Activated T-cell treated with anti-CD3 and anti-CD28 coated beads, Interleukin-2, amount 50 U/mL, for 24 hours (primary cell): Measurements from ENCODE around the gene POLR2J2.
"Not testable (repeated sequence)": the region's sequence is repeated elsewhere in the genome, so short reads cannot be mapped to it uniquely, and the experiment has no call there.

Experiments used
- DNase-seq: peaks from one replicate; pipeline ENCODE4 v3.0.0-alpha.2; 2020
- H3K27ac Mint-ChIP-seq: 2 replicates; pipeline ENCODE4 v1.8.0; 2020; ENCODE audit warnings: mild to moderate bottlenecking, mixed read lengths
- H3K27me3 Mint-ChIP-seq: 2 replicates; pipeline ENCODE4 v1.8.0; 2020; ENCODE audit warnings: mixed read lengths
- H3K36me3 Mint-ChIP-seq: 2 replicates; pipeline ENCODE4 v1.8.0; 2020; ENCODE audit warnings: low read depth, mixed read lengths
- H3K4me1 Mint-ChIP-seq: 2 replicates; pipeline ENCODE4 v1.8.0; 2020; ENCODE audit warnings: low read depth, mixed read lengths
- H3K4me3 Mint-ChIP-seq: 2 replicates; pipeline ENCODE4 v1.8.0; 2020; ENCODE audit warnings: mild to moderate bottlenecking, moderate library complexity, mixed read lengths
- H3K9me3 Mint-ChIP-seq: 2 replicates; pipeline ENCODE4 v1.8.0; 2020; ENCODE audit warnings: mixed read lengths

POLR2J2 gene

DNA sequence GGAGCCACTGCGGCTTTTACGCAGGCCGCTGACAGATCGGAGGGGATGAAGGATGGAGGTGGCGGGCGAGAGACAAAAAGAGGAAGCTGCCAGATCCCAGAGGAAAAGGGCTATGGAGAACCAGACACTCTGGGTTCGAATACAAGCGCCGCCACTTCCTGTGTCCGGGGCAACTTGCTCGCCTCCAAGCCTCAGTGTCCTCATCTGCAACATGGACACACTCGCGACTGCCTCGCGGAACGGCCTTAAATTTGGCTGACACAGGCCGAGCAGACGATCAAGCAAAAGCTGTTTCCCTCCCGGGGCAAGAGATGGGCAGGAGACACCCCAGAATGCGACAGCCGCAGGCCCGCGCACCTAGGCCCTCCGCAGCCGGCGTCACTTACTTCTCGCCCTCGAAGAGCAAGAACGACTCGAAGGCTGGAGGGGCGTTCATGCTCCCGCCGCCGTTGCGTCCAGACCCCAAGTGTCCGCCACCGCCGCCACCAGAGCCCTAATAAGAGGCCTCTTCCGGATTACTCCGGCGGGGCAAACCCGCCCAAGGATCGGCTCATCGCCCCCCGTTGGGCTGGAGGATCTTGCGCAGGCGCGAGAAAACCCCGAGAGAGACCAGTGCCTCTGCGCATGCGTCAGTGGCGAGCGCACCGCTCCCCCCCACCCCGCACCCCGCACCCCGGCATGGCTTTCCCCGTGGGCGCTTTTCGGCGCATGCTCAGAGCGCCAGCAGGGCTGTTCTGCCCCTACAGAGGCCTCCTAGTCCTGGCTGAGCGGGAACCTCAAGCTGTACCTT is at the start of gene POLR2J2:
TSS of gene POLR2J2 (minus strand) at position 498 of the 790 bp plus-strand sequence. CDS start at position 436, 62 bp downstream.
- H3K4me3 Mint-ChIP-seq, DNase-seq, H3K36me3 Mint-ChIP-seq, H3K27ac Mint-ChIP-seq, H3K27me3 Mint-ChIP-seq, H3K4me1 Mint-ChIP-seq, H3K9me3 Mint-ChIP-seq: not testable (repeated sequence)

DNA sequence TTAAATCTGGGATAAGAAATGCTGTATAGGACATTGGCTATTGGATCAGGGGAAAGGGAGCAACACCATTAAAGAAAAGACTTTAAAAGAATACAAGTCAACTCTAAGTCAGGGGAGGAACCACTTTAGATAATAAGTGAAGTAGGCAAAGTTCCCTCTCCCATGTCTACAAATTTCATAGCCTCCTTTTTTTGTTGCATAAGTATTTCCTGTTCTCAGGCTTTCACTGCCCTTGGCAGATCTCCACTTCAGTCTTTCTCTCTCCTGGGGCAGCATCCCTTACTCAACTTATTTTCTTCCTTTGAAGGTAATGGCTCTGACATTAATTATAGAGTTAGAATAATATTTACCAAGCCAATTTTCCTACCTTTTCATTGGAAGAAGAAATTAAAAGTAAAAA is 47.0 kb upstream of the POLR2J2 start:
- H3K9me3 Mint-ChIP-seq, H3K36me3 Mint-ChIP-seq, H3K4me3 Mint-ChIP-seq, DNase-seq, H3K27ac Mint-ChIP-seq: not testable (repeated sequence)
- Mint-ChIP-seq H3K27me3 (peaks cover 11% of the 10 kb centered on the region), H3K4me1 (peaks cover 13% of the 10 kb centered on the region)

DNA sequence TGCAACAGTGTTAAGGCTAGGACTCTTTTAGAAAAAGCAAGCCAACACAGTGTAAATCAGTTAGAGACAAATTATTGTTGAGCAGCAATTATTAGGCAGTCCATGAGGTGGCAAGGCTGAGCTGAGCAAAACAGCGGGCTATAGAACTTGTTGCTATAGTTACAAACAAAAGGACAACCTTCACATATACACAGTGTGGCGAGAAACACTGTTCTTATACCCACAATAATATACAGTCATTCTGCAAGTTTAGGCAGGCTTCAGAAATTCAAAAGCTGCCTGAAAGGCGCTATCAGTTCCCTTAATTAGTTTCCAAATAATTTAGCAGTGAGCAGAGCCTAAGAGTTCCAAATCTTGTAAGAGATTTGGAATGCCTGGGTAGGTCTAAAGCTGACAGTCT is 44.3 kb upstream of the POLR2J2 start:
- peaks cover 26% of the 10 kb centered on the region for H3K4me1 Mint-ChIP-seq
- H3K27me3 Mint-ChIP-seq, H3K4me3 Mint-ChIP-seq, H3K36me3 Mint-ChIP-seq, DNase-seq, H3K9me3 Mint-ChIP-seq, H3K27ac Mint-ChIP-seq: not testable (repeated sequence)

DNA sequence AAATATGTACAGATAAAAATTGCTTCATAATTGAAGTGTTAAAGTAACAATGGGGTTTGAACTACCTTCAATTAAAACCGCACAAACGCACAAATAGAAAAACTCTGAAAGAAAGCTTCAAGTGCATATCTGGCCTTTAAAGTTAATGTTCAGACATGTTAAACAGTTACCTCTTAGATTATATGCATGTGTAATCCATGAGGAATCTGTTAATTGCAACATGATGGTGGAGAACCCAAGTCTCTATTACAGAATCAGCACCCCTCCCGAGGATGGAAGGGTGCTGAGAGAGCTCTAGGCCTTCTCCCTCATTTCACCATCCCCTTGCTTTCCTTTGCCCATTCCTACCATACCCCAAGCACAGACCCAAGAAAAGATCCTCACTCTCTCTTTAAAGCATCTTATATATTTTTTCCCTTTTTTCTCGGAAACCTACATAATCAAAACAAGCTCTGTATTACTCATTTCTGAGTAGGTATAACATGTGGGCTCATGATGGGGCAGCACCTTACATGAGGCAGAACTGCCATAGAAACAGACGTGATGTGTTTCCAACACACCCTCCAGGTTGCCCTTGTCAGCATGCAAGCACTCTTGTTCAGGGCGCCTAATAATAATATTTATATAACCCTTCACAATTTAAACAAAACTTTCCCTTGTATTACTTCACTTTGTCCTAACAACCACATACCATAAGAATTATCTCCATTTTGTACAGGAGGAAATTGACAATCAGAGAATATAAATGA is 43.5 kb upstream of the POLR2J2 start:
- not testable (repeated sequence) for H3K36me3 Mint-ChIP-seq, DNase-seq, H3K9me3 Mint-ChIP-seq, H3K27me3 Mint-ChIP-seq, H3K4me3 Mint-ChIP-seq
- peak overlapping the region; percentile 76 for H3K27ac Mint-ChIP-seq
- H3K4me1 Mint-ChIP-seq, result peaks cover 26% of the 10 kb centered on the region

DNA sequence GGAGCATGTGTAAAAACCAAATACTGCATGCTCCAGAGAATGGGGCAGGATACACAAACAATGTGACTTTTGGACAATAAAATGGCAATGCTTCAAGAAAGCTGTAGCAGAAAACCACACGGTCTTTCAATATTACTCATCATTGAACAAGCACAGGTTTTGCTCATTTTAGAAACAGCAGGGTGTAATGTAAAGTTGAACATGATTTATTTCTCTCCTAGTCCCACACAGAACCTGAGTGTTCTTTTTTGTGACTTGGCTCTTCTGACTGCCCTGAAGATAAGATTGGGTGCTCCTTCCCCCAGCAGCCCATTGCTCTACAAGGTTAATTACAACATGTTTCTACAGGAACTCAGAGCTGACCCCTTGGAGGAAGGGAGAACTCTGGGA is 42.2 kb upstream of the POLR2J2 start:
- not testable (repeated sequence) for DNase-seq, H3K27me3 Mint-ChIP-seq, H3K36me3 Mint-ChIP-seq, H3K9me3 Mint-ChIP-seq
- Mint-ChIP-seq H3K4me3 (peak overlapping the region; percentile 54), H3K4me1 (peaks cover 26% of the 10 kb centered on the region), H3K27ac (peak overlapping the region; percentile 92)

DNA sequence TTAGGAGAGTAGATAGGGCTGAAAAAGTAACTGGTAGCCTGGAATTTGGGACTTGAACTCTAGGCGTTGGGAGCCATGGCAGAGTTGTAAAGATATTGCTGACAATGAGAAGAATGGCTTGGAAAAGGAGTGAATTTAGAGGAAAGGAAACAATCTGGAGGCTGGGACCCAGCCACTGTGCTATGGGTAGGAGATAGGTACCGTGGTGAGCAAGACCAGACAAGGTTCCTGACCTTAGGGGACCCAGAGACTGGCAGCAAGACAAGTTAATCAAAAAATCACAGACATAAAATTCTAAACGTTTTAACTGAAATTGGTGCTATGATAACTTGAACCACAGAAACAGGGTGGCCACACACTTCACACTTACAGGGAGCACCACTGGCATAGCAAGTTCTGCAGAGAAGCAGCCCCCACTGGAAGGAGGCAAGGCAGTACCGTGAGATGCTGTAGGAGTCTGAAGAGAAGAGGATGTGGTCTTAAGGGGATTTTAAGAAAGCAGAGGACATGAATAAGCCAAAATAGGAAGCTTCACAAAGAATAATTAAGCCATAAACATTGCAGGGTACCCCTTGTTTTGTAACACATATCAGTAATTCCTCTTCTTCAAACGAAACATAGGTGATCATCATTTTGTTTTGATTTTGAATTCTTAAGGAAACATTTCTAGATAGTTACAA is 41.7 kb upstream of the POLR2J2 start:
- peak overlapping the region; percentile 54 for H3K4me3 Mint-ChIP-seq
- DNase-seq, H3K9me3 Mint-ChIP-seq: not testable (repeated sequence)

DNA sequence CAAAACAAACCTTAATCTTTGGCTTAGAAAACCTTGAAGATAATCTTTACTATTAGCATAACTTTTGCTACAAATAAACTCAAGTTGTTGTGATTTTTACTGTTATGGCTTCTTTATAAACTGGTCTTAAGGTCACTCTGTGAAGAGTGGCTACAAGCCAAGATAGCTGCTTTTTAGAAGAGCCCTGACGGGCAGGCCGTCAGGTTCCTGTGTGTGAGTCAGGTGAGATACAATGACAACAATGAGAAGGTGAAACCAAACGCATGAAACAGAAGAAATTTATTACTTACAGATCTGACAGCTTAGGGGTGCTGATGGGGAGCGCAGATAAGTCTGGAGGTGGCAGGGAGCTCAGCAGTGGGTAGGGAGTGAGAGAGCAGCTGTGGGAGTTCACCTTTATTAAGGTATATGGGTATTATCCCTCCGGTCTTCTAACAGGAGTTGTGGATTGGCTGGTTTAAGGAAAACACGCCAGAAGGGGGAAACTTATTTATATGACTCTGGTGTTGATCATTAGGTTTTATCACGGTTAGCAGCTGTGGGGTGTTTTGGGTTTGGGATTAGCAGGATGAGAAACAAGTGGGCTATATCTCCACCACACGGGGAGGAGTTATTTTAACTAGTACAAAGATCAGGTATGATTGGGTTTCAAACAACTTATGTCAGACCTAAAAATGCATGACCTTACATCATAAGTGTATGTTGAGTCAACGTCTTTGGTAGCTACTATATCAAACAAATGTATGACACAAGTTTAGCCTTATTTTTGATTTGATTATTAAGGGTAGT is 27.7 kb upstream of the POLR2J2 start:
- H3K27ac Mint-ChIP-seq, H3K36me3 Mint-ChIP-seq, H3K9me3 Mint-ChIP-seq, DNase-seq, H3K4me1 Mint-ChIP-seq, H3K4me3 Mint-ChIP-seq: not testable (repeated sequence)
- peaks cover 16% of the 10 kb centered on the region for H3K27me3 Mint-ChIP-seq

More for the DNA sequence above, 41.7 kb upstream of the POLR2J2 start:
- H3K27me3 Mint-ChIP-seq, H3K36me3 Mint-ChIP-seq: not testable (repeated sequence)
- Mint-ChIP-seq H3K27ac (peak overlapping the region; percentile 92), H3K4me1 (peaks cover 26% of the 10 kb centered on the region)

DNA sequence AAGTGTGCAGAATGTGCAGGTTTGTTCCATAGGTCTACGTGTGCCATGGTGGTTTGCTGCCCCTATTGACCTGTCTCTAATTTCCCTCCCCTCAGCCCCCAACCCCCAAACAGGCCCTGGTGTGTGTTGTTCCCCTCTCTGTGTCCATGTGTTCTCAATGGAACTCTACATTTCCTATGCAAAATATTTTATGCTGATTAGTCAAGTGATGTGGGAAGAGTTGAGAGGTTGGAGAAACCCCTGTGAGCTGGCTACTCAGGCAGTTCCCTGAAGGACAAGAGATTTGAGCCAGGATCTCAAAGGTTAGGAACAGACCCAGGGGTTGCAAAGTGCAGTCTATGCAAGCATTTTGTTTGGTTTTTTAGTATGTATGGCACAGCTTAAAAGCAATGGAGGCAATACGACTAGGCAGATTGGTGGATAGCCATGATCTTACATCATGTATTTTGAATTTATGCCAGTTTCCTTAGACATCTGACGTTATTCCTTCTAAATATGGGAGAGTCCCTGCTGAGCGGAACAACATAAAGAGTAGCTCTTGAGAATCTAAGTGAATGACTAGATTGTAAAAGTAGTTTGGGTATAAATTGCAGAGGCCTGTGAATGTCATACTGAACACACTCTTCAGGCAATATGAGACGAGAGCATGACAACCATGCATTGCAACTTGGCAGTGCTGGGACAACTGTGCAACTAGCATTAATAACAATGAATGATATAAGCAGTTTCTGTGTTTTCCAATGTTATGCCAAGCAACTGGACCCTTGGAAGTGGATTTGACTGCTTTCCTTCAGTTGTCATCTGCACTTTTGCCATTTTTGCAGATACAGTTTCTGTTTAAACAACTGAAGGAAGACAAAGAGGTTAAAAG is 26.4 kb upstream of the POLR2J2 start:
- not testable (repeated sequence) for H3K27ac Mint-ChIP-seq, H3K4me1 Mint-ChIP-seq, H3K9me3 Mint-ChIP-seq, H3K36me3 Mint-ChIP-seq, DNase-seq, H3K4me3 Mint-ChIP-seq
- peaks cover 16% of the 10 kb centered on the region for H3K27me3 Mint-ChIP-seq

DNA sequence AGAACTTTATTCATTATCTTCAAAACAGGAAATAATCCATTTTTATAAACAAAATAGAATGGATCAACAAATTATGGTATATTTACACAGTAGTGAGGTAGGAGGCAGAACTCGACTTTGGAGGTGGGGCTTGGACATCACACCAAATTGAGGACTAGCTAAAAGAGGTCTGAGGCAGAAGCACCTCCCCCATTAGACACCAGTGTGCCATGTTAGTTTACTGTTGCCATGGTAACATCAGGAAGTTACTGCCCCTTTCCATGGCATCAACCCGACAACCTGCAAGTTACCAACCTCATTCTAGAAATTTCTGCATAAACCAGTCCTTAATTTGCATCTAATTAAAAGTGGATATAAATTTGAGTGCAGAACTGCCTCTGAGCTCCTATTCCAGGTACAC is 24.5 kb upstream of the POLR2J2 start:
- not testable (repeated sequence) for H3K4me3 Mint-ChIP-seq, H3K9me3 Mint-ChIP-seq, DNase-seq, H3K4me1 Mint-ChIP-seq, H3K27ac Mint-ChIP-seq, H3K36me3 Mint-ChIP-seq
- H3K27me3 Mint-ChIP-seq, result peaks cover 14% of the 10 kb centered on the region

DNA sequence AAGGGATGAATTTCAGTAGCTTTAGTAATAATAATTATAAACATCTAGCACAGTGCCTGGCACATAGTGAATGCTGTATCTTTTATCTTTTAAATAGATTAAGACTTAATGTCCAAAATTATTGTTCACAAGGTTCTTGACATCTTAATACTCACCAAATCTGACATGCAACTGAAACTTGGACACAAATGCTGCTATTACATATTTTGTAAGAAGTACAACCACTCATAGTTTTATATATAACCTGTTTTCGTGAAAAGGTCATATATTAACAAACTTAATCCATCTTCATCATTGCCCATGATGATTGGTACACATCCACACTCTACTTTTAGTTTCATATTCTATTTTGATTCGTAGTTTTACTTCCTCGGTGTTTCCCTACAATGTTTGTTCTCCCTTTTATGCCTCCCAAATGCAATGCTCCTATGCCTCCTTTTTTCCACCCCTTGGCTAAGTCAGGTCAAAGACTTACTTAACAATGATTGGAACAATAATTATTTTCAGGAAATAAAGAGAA is 23.6 kb upstream of the POLR2J2 start:
- H3K4me3 Mint-ChIP-seq, H3K27ac Mint-ChIP-seq, H3K36me3 Mint-ChIP-seq, H3K9me3 Mint-ChIP-seq, DNase-seq, H3K4me1 Mint-ChIP-seq: not testable (repeated sequence)
- H3K27me3 Mint-ChIP-seq, result peaks cover 10% of the 10 kb centered on the region

DNA sequence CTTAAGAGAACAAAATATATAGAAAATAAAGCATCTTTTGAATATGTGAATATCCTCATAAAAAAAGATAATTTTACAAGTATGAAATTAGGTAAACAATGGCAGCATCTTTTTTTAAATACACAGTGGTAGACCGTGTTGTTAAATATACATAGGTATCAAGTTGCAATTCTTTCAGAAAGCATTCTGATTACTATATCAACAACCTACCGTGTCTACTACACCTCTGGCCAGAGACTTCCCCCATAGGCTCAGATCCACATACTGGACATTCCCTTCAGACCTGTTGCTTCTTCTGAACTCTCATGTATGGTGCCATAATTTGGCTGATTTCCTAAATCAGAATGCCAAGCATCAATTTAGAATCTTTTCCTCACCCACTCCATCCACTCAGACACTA is 22.5 kb upstream of the POLR2J2 start:
- H3K9me3 Mint-ChIP-seq, DNase-seq, H3K27ac Mint-ChIP-seq, H3K36me3 Mint-ChIP-seq, H3K4me1 Mint-ChIP-seq, H3K27me3 Mint-ChIP-seq, H3K4me3 Mint-ChIP-seq: not testable (repeated sequence)

DNA sequence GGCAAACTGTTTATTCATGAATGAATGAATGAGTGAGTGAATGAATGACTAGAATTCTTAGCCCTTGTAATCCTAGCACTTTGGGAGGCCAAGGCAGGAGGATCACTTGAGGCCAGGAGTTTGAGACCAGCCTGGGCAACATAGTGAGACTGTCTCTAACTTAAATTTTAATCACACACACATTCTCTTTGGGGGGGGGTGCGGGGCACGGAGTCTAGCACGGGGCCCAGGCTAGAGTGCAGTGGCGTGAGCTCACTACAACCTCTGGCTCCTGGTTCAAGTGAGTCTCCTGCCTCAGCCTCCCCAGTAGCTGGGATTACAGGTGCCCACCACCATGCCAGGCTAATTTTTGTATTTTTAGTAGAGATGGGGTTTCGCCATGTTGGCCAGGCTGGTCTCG is 19.1 kb upstream of the POLR2J2 start:
- not testable (repeated sequence) for H3K9me3 Mint-ChIP-seq, H3K36me3 Mint-ChIP-seq, H3K4me3 Mint-ChIP-seq, DNase-seq, H3K27ac Mint-ChIP-seq, H3K27me3 Mint-ChIP-seq, H3K4me1 Mint-ChIP-seq

DNA sequence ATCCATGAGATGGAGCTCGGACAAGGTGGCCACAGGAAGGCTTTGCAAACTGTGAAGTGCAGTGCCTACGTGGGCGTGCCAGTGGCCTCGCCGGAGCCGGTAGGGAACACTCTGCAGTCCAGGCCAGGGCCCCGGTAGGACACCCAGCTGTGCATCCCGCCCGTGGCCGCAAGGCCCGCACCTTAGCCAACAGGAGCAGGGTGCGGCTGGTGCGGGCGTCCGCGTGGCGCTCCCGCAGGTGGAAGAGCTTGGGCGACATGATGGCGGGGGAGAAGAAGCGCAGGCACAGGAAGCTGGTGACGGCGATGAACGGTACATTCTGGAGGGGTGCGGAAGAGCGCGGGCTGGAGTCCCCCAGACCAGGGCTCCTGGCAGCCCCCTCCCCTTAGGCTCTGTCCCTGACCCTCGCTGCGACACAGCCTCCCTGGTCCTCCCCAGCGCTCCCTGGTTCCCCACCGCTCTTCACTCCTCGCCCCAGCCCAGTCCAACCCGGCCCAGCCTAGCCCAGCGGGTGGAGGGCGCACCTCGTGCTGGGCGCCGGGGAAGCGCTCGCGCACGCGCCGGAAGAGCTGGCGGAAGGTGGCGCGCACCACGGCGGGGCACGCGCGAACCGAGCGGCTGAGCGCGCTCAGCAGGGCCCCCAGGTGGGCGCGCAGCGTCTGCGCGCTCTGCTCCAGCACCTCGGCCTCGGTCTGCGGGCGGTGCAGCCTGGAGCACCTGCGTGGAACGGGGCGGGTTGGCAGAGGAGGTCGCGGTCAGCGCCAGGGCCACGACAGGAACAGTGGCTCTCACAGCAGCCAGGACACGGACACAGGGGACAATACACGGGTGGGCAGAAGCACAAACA is 18.2 kb upstream of the POLR2J2 start:
- not testable (repeated sequence) for DNase-seq, H3K27ac Mint-ChIP-seq, H3K4me1 Mint-ChIP-seq, H3K9me3 Mint-ChIP-seq, H3K36me3 Mint-ChIP-seq, H3K27me3 Mint-ChIP-seq, H3K4me3 Mint-ChIP-seq
